ENCODE data around the gene CUL7.

CUL7 gene

GRCh38 chr6:43077333-43077809 is 23.7 kb upstream of the CUL7 start:
- no peak for DNase-seq (ENCODE audit: low read depth in 3 of 3)

- peak in 1 of 3 experiments; percentile 12 for DNase-seq (ENCODE audit: low read depth in 3 of 3)
These were observed 23.0 kb upstream of the CUL7 start for GRCh38 chr6:43076464-43077332.

GRCh38 chr6:43075670-43076463 is 22.2 kb upstream of the CUL7 start, which contains the start of gene PTK7:
TSS of gene PTK7 (plus strand) at chr6:43076314. CDS start at chr6:43076489, 175 bp downstream.
- peak in 2 of 3 experiments; percentile 23 to 24 for DNase-seq (ENCODE audit: low read depth in 3 of 3)

DNA sequence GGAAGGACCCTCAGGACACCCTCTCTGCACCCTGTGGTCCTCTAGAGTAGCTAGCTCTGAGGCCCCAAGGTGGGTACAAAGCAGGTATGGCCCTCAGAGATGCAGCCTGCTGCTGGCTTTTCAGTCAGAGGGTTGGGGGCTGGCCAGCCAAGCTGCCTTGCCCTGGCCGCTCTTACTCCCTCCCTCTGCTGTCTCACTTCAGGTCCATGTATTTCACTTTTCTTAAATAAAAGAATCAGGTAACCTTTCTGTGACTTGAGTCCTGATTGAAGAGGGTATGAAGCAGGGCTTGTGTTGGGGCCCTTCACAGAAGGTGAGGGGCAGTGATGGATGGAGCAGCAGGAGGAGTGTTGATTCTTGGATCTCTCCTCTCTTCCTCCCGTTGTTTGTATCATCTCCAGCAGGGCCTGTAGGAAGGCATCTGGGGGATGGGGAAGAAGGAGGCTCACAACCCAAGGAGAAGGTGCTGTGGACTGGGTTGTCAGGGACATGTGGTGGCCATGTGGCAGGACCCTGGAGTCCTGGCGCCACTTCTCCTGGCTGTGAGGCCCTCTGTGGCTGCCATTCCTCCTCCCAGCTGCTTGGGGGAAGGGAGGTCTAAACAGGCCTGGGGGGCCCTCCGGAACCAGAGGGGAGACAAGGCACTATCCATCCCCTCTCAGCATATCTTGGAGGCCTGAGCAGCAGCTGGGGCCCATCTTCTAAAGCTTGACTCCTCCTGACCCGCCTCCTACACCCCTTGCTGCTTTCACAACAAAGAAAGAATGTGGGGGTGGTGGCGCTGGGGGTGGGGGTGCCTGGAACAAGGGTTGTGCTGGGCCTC is 21.4 kb upstream of the CUL7 start:
- no peak for DNase-seq (ENCODE audit: low read depth in 3 of 3)

- DNase-seq (ENCODE audit: low read depth in 3 of 3) = no peak
These were observed 16.5 kb upstream of the CUL7 start for GRCh38 chr6:43070028-43070632.

DNA sequence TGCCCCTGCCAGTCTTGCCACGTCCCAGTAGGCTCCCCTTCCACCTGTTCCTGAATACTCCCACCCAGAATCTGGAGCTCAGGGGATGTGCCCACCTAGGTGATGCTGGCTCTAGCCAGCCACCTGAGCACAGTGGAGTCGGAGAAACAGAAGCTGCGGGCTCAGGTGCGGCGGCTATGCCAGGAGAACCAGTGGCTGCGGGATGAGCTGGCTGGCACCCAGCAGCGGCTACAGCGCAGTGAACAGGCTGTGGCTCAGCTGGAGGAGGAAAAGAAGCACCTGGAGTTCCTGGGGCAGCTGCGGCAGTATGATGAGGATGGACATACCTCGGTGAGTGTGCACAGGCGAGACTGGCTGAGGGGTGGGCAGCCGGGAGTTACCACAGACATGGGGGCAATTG is 9.2 kb upstream of the CUL7 start:
- no peak for DNase-seq (ENCODE audit: low read depth in 3 of 3)

DNA sequence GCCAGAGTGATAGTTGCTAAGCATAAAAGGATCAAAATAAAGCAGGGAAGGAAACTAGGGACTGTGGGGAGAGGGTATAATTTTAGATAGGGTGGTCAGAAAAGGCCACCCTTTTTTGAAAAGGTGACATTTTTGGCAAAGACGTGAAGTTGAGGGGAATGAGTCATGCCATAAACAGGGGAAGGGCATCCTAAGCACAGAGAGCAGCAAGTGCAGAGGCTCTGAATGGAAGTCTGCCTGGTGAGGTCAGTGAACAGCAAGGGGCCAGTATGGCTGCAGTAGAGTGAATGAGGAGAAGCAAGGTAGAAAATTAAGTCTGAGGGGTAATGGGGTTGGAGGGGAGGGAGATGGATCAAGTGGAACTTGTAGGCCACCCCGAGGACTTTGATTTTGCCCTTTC is 8.2 kb upstream of the CUL7 start:
- DNase-seq (ENCODE audit: low read depth in 3 of 3) = no peak

DNA sequence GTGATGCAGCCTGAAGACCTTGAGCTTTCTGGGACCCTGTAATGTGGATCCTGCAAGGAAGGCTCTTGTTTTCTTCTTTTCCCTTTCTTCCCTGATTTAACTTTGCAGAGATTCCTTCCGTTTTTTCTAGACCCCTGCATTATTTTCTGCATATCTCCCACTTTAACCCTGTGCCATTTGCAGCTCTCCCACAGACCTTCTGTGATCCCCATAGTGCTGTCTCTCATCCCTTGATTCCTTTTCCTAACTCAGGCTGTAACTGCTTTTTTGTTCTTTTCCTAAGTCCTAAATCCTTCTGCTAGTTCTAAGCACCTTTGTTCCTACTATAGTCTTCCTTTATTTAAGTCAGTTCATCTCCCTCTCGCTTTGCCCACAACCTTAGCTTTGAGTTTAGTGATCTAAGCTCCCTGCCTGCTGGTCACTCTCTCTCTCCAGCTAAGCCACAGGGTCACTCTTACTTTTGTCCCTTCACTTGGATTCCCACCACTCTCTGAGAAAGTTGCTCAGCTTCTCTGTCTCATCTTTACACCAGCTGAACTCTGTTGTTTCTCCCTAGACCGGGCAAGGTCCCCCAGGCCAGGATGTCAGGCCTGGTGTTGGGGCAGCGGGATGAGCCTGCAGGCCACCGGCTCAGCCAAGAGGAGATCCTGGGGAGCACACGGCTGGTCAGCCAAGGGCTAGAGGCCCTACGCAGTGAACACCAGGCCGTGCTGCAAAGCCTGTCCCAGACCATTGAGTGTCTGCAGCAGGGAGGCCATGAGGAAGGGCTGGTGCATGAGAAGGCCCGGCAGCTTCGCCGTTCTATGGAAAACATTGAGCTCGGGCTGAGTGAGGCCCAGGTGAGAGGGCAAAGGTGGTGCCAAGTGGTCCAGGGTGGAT is 7.3 kb upstream of the CUL7 start:
- no peak for DNase-seq (ENCODE audit: low read depth in 3 of 3)

- no peak for DNase-seq (ENCODE audit: low read depth in 3 of 3)
These were observed 6.5 kb upstream of the CUL7 start for GRCh38 chr6:43060034-43060754.

DNA sequence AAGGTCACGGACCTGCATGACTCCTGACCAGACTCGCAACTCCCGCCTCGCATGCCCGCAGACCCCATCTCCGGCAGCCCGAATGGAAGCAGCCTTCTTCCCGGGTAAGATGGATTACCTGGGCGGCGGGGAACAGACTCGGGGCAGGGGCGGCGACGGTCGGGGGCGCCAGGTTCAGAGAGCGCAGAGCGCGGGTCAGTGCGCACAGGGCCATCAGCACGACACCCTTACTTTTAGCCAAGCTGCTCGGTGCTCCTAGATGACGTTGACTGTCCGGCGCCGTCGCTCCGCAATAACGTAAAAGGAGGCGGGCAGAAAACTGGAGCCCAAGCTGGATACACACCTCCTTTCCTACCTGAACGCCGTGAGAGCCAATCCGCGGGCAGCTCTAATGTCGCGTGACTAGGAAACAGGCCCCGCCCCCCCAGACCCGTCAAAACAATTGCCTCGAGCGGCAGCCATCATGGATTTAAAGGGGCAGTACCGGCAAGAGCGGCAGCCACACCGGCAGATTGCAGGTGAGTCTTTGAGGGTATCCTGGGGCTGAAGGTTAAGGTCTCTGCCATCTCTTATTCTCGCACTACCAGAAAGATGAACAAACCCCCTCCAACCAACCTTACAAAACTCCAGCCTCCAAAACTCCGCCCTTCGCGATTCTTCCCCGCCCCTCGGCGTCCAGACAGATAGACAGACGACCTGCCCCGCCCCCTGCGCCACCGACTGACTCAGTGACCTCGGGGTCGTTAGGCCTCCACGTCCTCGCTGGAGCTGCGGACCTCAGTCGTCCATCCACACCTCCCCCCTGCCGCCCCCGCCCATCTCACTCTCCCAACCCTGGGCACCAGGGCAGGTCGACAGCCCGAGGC is 5.8 kb upstream of the CUL7 start, which contains the start of the genes KLC4 and MRPL2:
Gene KLC4, plus strand, starts transcription at position 464 of the 866 bp plus-strand sequence. CDS start 1,705 bp downstream, outside the sequence.
Gene MRPL2, minus strand, starts transcription at position 267 of the 866 bp plus-strand sequence. Its CDS starts 53 bp downstream, at position 214.
- DNase-seq (ENCODE audit: low read depth in 3 of 3) = peak; percentile 87 to 98 (median 95)

DNA sequence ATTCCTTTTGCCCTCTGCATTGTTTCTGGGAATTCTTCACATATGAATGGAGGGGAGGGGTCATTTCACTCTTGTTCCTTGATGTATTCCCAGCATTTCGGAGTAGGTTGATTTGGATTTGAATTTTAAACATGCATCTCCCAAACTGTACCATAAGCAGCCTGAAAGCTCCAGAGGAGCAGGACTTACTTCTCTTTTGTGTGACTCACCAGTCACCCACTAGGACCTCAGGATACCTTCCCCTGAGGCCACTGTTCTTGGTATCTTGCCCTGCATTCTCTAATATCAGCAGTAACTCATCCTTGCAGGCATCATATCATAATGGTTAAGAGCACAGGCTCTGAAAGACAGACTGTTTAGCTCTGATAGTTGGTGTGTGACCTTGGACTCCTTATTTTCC is 4.9 kb upstream of the CUL7 start:
- no peak for DNase-seq (ENCODE audit: low read depth in 3 of 3)

- no peak for DNase-seq (ENCODE audit: low read depth in 3 of 3)
These were observed 2.3 kb upstream of the CUL7 start for GRCh38 chr6:43055966-43056365.

DNA sequence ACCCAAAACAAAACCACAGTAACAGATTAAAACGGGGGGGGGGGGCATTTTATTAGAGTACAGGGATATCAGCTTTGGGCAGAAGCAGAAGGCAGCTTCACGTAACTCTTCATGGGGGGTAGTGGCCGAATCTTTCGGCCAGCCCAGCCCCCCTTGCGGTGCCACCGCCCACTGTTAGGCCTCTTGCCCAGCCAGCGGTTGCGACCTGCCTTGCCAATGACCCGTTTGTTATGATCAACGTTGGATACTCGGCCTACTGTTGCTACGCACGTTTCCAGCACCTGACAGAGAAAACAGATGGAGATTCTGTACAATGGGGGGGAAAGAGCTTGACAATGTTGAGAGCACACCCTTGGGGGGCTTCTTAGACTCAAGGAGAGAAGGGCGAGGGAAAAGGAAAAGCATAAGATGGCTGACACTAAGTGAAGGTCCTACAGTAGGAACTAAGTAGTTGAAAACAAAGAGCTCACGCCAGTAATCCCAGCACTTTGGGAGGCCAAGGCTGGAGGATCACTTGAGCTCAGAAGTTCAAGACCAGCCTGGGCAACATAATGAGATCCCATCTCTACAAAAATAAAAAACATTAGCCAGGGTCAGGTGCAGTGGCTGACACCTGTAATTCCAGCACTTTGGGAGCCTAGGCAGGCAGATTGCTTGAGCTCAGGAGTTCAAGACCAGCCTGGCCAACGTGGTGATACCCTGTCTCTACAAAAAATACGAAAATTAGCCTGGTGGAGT is 724 bp upstream of the CUL7 start:
- DNase-seq (ENCODE audit: low read depth in 3 of 3) = no peak

DNA sequence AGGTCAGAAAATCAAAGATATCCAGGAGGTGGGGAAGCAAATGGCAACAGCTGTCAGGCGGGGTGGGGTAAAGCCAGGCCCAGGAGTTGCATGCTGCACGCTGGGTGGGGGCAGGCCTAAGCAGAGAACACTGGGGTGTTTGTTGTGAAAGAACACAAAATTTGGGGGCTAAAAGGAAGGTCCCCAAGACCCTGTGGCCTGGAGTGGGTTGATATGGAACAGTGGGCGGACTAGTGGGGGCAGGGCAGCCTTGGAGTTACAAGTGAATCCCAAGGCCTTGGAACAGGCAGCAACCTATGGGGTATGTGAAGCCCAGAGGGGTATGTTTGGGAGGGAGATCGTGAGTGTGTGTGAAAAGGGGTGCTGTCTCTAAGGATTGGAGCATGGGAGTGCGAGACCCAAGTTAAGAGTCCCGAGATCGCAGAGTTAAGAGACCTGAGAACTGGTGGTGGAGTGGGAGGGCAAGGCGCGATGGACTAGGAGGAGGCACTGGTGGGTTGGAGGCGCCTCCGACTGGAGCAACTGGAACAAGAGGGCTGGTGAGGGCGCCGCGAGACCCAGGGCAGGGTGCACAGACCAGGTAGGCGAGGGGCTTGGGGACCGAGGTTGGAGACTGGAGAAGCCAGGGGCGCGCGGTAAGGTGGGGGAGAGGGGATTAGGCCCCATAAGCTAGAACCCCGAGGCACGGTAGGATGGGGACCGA is 658 bp downstream of the CUL7 start:
- no peak for DNase-seq (ENCODE audit: low read depth in 3 of 3)

DNA sequence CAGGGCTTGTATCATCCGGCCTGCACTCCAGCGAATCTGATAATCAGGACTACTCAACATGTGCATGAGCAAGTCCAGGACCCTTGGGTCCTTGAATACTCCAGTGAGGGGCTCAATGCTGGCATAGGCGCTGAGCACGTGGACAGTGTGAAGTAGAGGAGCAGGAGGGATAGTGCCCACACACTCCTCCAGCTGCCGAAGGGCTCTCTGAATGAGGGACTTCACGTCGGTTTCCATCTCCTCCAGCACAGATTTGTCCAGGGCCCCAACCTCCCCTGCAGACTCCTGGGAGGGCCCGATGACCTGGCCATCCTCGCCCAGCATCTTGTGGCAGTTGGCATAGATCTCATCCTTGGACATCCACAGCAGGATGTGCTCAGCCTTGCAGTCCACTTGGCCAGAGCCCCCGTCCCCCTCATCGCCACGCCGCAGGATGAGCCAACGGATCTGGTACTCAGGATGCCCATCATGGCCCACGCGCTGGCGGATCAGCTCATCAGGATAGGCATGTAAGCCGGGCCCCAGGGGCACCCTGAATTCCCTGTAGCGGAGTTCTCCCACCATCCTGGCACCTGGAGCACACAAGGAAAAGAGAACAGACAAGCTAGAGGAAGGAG is 1.3 kb downstream of the CUL7 start:
- DNase-seq (ENCODE audit: low read depth in 3 of 3) = no peak

DNA sequence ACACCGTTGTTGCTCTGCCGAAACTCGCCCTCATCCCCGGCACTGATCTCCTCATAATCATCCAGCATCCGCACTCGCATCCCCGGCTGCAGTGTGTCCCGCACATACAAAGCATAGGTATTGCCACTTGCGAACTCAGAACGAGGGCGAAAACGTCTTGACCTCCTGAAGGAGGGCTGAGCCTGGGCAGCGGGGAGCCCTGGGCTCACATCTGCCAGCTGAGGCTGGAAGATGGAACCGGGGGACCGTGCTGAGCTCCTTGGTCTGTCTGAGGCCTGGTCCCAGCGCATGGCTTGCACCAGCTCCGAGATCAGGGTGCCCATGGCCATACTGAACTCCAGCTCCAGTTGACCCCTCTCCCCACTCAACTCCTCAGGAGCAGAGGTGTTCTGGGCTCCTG is 2.7 kb downstream of the CUL7 start:
- DNase-seq (ENCODE audit: low read depth in 3 of 3) = no peak

GRCh38 chr6:43047998-43048397 is 5.7 kb downstream of the CUL7 start:
- DNase-seq (ENCODE audit: low read depth in 3 of 3) = no peak
